ENCODE results near the gene MYMX. TPM values are rescaled to one million over a fixed set of nuclear protein-coding genes. Genes with fewer than 3 reads are reported as not detected.
A peak's percentile ranks its signal among the peaks of the same experiment; 100 is the strongest.

The MYMX gene
- total and polyA plus RNA-seq, 2 of the 13 experiments (the other 11 are each of a cell fraction or from before 2014, with no cell fraction given) = not detected

DNA sequence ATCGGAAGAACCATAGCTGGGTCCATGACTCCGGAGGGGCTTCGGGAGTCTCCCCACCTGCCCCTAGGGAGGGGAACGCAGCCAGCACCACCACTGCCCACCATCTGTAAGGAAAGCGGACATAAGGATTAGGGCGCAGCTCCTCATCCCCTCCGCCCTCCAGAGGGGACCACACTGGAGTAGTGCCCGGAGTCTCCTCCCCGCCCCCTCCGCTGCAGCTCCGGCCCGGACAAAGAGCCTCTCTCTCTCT, 40.0 kb downstream of the MYMX start (continued):
- no peak for TF ChIP-seq KDM5A (IDR thresholded peaks at IDR 0.05; ENCODE audit: borderline replicate concordance, low read length)
- TF ChIP-seq, protein P1, sequence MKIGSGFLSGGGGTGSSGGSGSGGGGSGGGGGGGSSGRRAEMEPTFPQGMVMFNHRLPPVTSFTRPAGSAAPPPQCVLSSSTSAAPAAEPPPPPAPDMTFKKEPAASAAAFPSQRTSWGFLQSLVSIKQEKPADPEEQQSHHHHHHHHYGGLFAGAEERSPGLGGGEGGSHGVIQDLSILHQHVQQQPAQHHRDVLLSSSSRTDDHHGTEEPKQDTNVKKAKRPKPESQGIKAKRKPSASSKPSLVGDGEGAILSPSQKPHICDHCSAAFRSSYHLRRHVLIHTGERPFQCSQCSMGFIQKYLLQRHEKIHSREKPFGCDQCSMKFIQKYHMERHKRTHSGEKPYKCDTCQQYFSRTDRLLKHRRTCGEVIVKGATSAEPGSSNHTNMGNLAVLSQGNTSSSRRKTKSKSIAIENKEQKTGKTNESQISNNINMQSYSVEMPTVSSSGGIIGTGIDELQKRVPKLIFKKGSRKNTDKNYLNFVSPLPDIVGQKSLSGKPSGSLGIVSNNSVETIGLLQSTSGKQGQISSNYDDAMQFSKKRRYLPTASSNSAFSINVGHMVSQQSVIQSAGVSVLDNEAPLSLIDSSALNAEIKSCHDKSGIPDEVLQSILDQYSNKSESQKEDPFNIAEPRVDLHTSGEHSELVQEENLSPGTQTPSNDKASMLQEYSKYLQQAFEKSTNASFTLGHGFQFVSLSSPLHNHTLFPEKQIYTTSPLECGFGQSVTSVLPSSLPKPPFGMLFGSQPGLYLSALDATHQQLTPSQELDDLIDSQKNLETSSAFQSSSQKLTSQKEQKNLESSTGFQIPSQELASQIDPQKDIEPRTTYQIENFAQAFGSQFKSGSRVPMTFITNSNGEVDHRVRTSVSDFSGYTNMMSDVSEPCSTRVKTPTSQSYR (CRISPR knock-in tag; IDR thresholded peaks at IDR 0.05; ENCODE audit: borderline replicate concordance) = no peak
- TF ChIP-seq, protein P2, sequence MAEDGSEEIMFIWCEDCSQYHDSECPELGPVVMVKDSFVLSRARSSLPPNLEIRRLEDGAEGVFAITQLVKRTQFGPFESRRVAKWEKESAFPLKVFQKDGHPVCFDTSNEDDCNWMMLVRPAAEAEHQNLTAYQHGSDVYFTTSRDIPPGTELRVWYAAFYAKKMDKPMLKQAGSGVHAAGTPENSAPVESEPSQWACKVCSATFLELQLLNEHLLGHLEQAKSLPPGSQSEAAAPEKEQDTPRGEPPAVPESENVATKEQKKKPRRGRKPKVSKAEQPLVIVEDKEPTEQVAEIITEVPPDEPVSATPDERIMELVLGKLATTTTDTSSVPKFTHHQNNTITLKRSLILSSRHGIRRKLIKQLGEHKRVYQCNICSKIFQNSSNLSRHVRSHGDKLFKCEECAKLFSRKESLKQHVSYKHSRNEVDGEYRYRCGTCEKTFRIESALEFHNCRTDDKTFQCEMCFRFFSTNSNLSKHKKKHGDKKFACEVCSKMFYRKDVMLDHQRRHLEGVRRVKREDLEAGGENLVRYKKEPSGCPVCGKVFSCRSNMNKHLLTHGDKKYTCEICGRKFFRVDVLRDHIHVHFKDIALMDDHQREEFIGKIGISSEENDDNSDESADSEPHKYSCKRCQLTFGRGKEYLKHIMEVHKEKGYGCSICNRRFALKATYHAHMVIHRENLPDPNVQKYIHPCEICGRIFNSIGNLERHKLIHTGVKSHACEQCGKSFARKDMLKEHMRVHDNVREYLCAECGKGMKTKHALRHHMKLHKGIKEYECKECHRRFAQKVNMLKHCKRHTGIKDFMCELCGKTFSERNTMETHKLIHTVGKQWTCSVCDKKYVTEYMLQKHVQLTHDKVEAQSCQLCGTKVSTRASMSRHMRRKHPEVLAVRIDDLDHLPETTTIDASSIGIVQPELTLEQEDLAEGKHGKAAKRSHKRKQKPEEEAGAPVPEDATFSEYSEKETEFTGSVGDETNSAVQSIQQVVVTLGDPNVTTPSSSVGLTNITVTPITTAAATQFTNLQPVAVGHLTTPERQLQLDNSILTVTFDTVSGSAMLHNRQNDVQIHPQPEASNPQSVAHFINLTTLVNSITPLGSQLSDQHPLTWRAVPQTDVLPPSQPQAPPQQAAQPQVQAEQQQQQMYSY (CRISPR knock-in tag; IDR thresholded peaks at IDR 0.05) = peak; percentile 56; the same call in 1 of the 2 replicates
- TF ChIP-seq, protein P3, sequence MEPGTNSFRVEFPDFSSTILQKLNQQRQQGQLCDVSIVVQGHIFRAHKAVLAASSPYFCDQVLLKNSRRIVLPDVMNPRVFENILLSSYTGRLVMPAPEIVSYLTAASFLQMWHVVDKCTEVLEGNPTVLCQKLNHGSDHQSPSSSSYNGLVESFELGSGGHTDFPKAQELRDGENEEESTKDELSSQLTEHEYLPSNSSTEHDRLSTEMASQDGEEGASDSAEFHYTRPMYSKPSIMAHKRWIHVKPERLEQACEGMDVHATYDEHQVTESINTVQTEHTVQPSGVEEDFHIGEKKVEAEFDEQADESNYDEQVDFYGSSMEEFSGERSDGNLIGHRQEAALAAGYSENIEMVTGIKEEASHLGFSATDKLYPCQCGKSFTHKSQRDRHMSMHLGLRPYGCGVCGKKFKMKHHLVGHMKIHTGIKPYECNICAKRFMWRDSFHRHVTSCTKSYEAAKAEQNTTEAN (CRISPR knock-in tag; conservative IDR thresholded peaks at IDR 0.05) = no peak
- TF ChIP-seq BHLHE40 (IDR thresholded peaks at IDR 0.05; ENCODE audit: low read length) = no peak
- TF ChIP-seq ZNF263 (CRISPR knock-in tag; IDR thresholded peaks at IDR 0.05) = peak; percentile 79
- TF ChIP-seq, protein P4, sequence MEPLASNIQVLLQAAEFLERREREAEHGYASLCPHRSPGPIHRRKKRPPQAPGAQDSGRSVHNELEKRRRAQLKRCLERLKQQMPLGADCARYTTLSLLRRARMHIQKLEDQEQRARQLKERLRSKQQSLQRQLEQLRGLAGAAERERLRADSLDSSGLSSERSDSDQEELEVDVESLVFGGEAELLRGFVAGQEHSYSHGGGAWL (CRISPR knock-in tag; IDR thresholded peaks at IDR 0.05) = no peak
- no peak for TF ChIP-seq SYNCRIP (IDR thresholded peaks at IDR 0.05; ENCODE audit: insufficient read depth, low read depth, low read length)
- no peak for TF ChIP-seq REXO4 (CRISPR knock-in tag; IDR thresholded peaks at IDR 0.05; ENCODE audit: borderline replicate concordance)
- TF ChIP-seq, protein P5, sequence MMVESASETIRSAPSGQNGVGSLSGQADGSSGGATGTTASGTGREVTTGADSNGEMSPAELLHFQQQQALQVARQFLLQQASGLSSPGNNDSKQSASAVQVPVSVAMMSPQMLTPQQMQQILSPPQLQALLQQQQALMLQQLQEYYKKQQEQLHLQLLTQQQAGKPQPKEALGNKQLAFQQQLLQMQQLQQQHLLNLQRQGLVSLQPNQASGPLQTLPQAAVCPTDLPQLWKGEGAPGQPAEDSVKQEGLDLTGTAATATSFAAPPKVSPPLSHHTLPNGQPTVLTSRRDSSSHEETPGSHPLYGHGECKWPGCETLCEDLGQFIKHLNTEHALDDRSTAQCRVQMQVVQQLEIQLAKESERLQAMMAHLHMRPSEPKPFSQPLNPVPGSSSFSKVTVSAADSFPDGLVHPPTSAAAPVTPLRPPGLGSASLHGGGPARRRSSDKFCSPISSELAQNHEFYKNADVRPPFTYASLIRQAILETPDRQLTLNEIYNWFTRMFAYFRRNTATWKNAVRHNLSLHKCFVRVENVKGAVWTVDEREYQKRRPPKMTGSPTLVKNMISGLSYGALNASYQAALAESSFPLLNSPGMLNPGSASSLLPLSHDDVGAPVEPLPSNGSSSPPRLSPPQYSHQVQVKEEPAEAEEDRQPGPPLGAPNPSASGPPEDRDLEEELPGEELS (CRISPR knock-in tag; IDR thresholded peaks at IDR 0.05) = peak; percentile 77; the same call in 1 of the 2 replicates
- peak; percentile 83 for TF ChIP-seq CCAR2 (optimal IDR thresholded peaks at IDR 0.05; ENCODE audit: low read depth, low read length)
- TF ChIP-seq, protein P6, sequence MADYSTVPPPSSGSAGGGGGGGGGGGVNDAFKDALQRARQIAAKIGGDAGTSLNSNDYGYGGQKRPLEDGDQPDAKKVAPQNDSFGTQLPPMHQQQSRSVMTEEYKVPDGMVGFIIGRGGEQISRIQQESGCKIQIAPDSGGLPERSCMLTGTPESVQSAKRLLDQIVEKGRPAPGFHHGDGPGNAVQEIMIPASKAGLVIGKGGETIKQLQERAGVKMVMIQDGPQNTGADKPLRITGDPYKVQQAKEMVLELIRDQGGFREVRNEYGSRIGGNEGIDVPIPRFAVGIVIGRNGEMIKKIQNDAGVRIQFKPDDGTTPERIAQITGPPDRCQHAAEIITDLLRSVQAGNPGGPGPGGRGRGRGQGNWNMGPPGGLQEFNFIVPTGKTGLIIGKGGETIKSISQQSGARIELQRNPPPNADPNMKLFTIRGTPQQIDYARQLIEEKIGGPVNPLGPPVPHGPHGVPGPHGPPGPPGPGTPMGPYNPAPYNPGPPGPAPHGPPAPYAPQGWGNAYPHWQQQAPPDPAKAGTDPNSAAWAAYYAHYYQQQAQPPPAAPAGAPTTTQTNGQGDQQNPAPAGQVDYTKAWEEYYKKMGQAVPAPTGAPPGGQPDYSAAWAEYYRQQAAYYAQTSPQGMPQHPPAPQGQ (CRISPR knock-in tag; IDR thresholded peaks at IDR 0.05; ENCODE audit: borderline replicate concordance) = no peak
- TF ChIP-seq ZSCAN25 (CRISPR knock-in tag; IDR thresholded peaks at IDR 0.05) = no peak
- no peak for TF ChIP-seq KLF11 (CRISPR knock-in tag; IDR thresholded peaks at IDR 0.05)
- no peak for TF ChIP-seq ZFP36L2 (CRISPR knock-in tag; IDR thresholded peaks at IDR 0.05)
- TF ChIP-seq RFX1 (IDR thresholded peaks at IDR 0.05) = no peak
- TF ChIP-seq MAF1 (CRISPR knock-in tag; IDR thresholded peaks at IDR 0.05; ENCODE audit: borderline replicate concordance) = peak; percentile 71; the same call in 1 of the 2 replicates
- TF ChIP-seq NFRKB (IDR thresholded peaks at IDR 0.05) = no peak
- TF ChIP-seq ETV5 (CRISPR knock-in tag; IDR thresholded peaks at IDR 0.05; ENCODE audit: borderline replicate concordance) = peak; percentile 71; the same call in 1 of the 2 replicates
- TF ChIP-seq ZNF776 (CRISPR knock-in tag; IDR thresholded peaks at IDR 0.05) = no peak
